HEK293 (cell line): ENCODE measurements around the gene KLHL22.
"Not testable (repeated sequence)": the region's sequence is repeated elsewhere in the genome, so short reads cannot be mapped to it uniquely, and the experiment has no call there.

ENCODE experiments used
- CTCF ChIA-PET: fragments of 350-600 bp; formaldehyde crosslinking; extraction: SDS; loops from one replicate; lab custom pipeline; 2021; ENCODE audit warnings: antibody characterized with exemption; lab: Yijun Ruan, JAX
- POLR2A ChIA-PET: fragments of 300-600 bp; formaldehyde crosslinking; extraction: SDS; loops from one replicate; lab custom pipeline; 2020; ENCODE audit warnings: antibody characterized with exemption, inconsistent platforms; lab: Yijun Ruan, JAX
- H3K27ac ChIP-seq: fragments of 200-500 bp; sonication (Bioruptor generic); 2 replicates; pipeline ENCODE4 v1.5.1; 2014; ENCODE audit warnings: low read depth, low read length, control low read depth, inconsistent platforms; ENCODE audit errors: extremely low read depth
- H3K36me3 ChIP-seq, 2 experiments: fragments of 200-500 bp in 1 of 2; sonication (Bioruptor generic) in 1 of 2; 1 replicate in 1 of 2; 2 replicates in 1 of 2; pipeline ENCODE4 v1.5.1; 2014 to 2017; ENCODE audit warnings: inconsistent platforms in 2 of 2, low read length in 2 of 2; ENCODE audit not compliant: control insufficient read depth in 2 of 2, insufficient read depth in 1 of 2
- H3K4me1 ChIP-seq: fragments of 200-500 bp; sonication (Bioruptor generic); 2 replicates; pipeline ENCODE4 v1.5.1; 2014; ENCODE audit warnings: mild to moderate bottlenecking, low read length, inconsistent platforms; ENCODE audit not compliant: control insufficient read depth, insufficient read depth
- H3K4me3 ChIP-seq: 2 replicates; pipeline ENCODE4 v1.5.1; 2011; ENCODE audit warnings: low read depth, mild to moderate bottlenecking, control low read depth, low read length, moderate library complexity
- H3K9me3 ChIP-seq: fragments of 200-500 bp; sonication (Bioruptor generic); 2 replicates; pipeline ENCODE4 v1.5.1; 2014; ENCODE audit warnings: low read depth, low read length, inconsistent platforms; ENCODE audit not compliant: control insufficient read depth, insufficient read depth
- GFI1B ChIP-seq: fragments of 450-650 bp; formaldehyde crosslinking; IDR thresholded peaks from 2 replicates; pipeline ENCODE4 v1.5.1; 2016; ENCODE audit warnings: missing biosample characterization, missing genetic modification characterization
- GLI4 ChIP-seq: fragments of 450-650 bp; formaldehyde crosslinking; IDR thresholded peaks from 2 replicates; pipeline ENCODE4 v1.5.1; 2016; ENCODE audit warnings: missing biosample characterization, missing genetic modification characterization
- GLIS1 ChIP-seq: fragments of 450-650 bp; formaldehyde crosslinking; IDR thresholded peaks from 2 replicates; pipeline ENCODE4 v1.5.1; 2016; ENCODE audit warnings: missing biosample characterization, missing genetic modification characterization
- IKZF3 ChIP-seq: fragments of 450-650 bp; IDR thresholded peaks from 2 replicates; pipeline ENCODE4 v1.5.0; 2018; ENCODE audit warnings: missing biosample characterization, mild to moderate bottlenecking, missing genetic modification characterization, moderate library complexity
- KLF1 ChIP-seq: fragments of 450-650 bp; formaldehyde crosslinking; IDR thresholded peaks from 2 replicates; pipeline ENCODE4 v1.5.1; 2016; ENCODE audit warnings: missing biosample characterization, missing genetic modification characterization
- OSR2 ChIP-seq: fragments of 450-650 bp; formaldehyde crosslinking; IDR thresholded peaks from 2 replicates; pipeline ENCODE4 v1.5.1; 2016; ENCODE audit warnings: missing biosample characterization, missing genetic modification characterization
- SP7 ChIP-seq: fragments of 450-650 bp; formaldehyde crosslinking; IDR thresholded peaks from 2 replicates; pipeline ENCODE4 v1.5.1; 2016; ENCODE audit warnings: missing biosample characterization, missing genetic modification characterization
- ZBTB17 ChIP-seq: fragments of 450-650 bp; formaldehyde crosslinking; IDR thresholded peaks from 2 replicates; pipeline ENCODE4 v1.5.1; 2016; ENCODE audit warnings: missing biosample characterization, missing genetic modification characterization
- ZBTB20 ChIP-seq: fragments of 450-650 bp; formaldehyde crosslinking; IDR thresholded peaks from 2 replicates; pipeline ENCODE4 v1.5.1; 2016; ENCODE audit warnings: missing biosample characterization, missing genetic modification characterization
- ZFP3 ChIP-seq: fragments of 450-650 bp; formaldehyde crosslinking; IDR thresholded peaks from 2 replicates; pipeline ENCODE4 v1.5.1; 2016; ENCODE audit warnings: low read depth, missing biosample characterization, missing genetic modification characterization
- ZFP69B ChIP-seq: fragments of 450-650 bp; formaldehyde crosslinking; IDR thresholded peaks from 2 replicates; pipeline ENCODE4 v1.5.1; 2016; ENCODE audit warnings: missing biosample characterization, missing genetic modification characterization
- ZNF146 ChIP-seq: fragments of 450-650 bp; formaldehyde crosslinking; IDR thresholded peaks from 2 replicates; pipeline ENCODE4 v1.5.1; 2016; ENCODE audit warnings: missing biosample characterization, missing genetic modification characterization
- ZNF2 ChIP-seq: fragments of 450-650 bp; formaldehyde crosslinking; IDR thresholded peaks from 2 replicates; pipeline ENCODE4 v1.5.1; 2016; ENCODE audit warnings: missing biosample characterization, missing genetic modification characterization
- ZNF211 ChIP-seq: fragments of 450-650 bp; formaldehyde crosslinking; IDR thresholded peaks from 2 replicates; pipeline ENCODE4 v1.5.1; 2016; ENCODE audit warnings: low read depth, missing biosample characterization, missing genetic modification characterization
- ZNF266 ChIP-seq: fragments of 450-650 bp; formaldehyde crosslinking; IDR thresholded peaks from 2 replicates; pipeline ENCODE4 v1.5.1; 2016; ENCODE audit warnings: missing biosample characterization, missing genetic modification characterization, low read depth
- ZNF292 ChIP-seq: fragments of 450-650 bp; formaldehyde crosslinking; IDR thresholded peaks from 2 replicates; pipeline ENCODE4 v1.5.1; 2016; ENCODE audit warnings: low read depth, missing biosample characterization, missing genetic modification characterization, borderline replicate concordance
- ZNF354C ChIP-seq: fragments of 450-650 bp; formaldehyde crosslinking; IDR thresholded peaks from 2 replicates; pipeline ENCODE4 v1.5.1; 2016; ENCODE audit warnings: missing biosample characterization, missing genetic modification characterization, low read depth, borderline replicate concordance
- ZNF394 ChIP-seq: fragments of 450-650 bp; formaldehyde crosslinking; IDR thresholded peaks from 2 replicates; pipeline ENCODE4 v1.5.1; 2016; ENCODE audit warnings: missing biosample characterization, missing genetic modification characterization, mild to moderate bottlenecking, moderate library complexity, borderline replicate concordance
- ZNF48 ChIP-seq: fragments of 450-650 bp; formaldehyde crosslinking; IDR thresholded peaks from 2 replicates; pipeline ENCODE4 v1.5.1; 2016; ENCODE audit warnings: missing biosample characterization, missing genetic modification characterization
- ZNF555 ChIP-seq: fragments of 450-650 bp; formaldehyde crosslinking; conservative IDR thresholded peaks from 2 replicates; pipeline ENCODE4 v1.5.1; 2017; ENCODE audit warnings: missing biosample characterization, mild to moderate bottlenecking, missing genetic modification characterization, inconsistent platforms
- ZNF596 ChIP-seq: fragments of 450-650 bp; IDR thresholded peaks from 2 replicates; pipeline ENCODE4 v1.5.0; 2018; ENCODE audit warnings: missing biosample characterization, mild to moderate bottlenecking, missing genetic modification characterization, moderate library complexity
- ZNF629 ChIP-seq: fragments of 450-650 bp; formaldehyde crosslinking; IDR thresholded peaks from 2 replicates; pipeline ENCODE4 v1.5.1; 2017; ENCODE audit warnings: missing biosample characterization, missing genetic modification characterization
- ZNF768 ChIP-seq: fragments of 450-650 bp; formaldehyde crosslinking; IDR thresholded peaks from 2 replicates; pipeline ENCODE4 v1.5.1; 2018; ENCODE audit warnings: missing biosample characterization, mild to moderate bottlenecking, missing genetic modification characterization
- ZNF791 ChIP-seq: fragments of 450-650 bp; formaldehyde crosslinking; IDR thresholded peaks from 2 replicates; pipeline ENCODE4 v1.5.1; 2016; ENCODE audit warnings: missing biosample characterization, missing genetic modification characterization
- TF ChIP-seq, protein P1 (sequence below): fragments of 450-650 bp; formaldehyde crosslinking; IDR thresholded peaks from 2 replicates; pipeline ENCODE4 v1.5.1; 2016; ENCODE audit warnings: missing biosample characterization, missing genetic modification characterization
- TF ChIP-seq, protein P2 (sequence below): fragments of 450-650 bp; formaldehyde crosslinking; IDR thresholded peaks from 2 replicates; pipeline ENCODE4 v1.5.1; 2016; ENCODE audit warnings: missing biosample characterization, missing genetic modification characterization
- TF ChIP-seq, protein P3 (sequence below): fragments of 450-650 bp; formaldehyde crosslinking; IDR thresholded peaks from 2 replicates; pipeline ENCODE4 v1.5.1; 2016; ENCODE audit warnings: missing biosample characterization, missing genetic modification characterization
- TF ChIP-seq, protein P4 (sequence below): IDR thresholded peaks from 2 replicates; pipeline ENCODE4 v1.6.1; 2011; ENCODE audit warnings: mild to moderate bottlenecking, low read depth, low read length, borderline replicate concordance
- TF ChIP-seq, protein P5 (sequence below): fragments of 450-650 bp; formaldehyde crosslinking; IDR thresholded peaks from 2 replicates; pipeline ENCODE4 v1.5.1; 2017; ENCODE audit warnings: missing biosample characterization, missing genetic modification characterization

KLHL22 gene

DNA sequence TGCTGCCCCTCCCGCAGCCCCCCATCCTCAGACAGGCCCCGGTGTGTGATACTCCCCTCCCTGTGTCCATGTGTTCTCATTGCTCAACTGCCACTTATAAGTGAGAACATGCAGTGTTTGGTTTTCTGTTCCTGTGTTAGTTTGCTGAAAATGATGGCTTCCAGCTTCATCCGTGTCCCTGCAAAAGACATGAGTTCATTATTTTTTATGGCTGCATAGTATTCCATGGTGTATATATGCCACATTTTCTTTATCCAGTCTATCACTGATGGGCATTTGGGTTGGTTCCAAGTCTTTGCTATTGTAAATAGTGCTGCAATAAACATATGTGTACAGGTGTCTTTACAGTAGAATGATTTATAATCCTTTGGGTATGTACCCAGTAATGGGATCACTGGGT lies 80.4 kb downstream of the KLHL22 start:
- TF ChIP-seq ZNF146 (tag by site-specific recombination) = peak; percentile 86
- CTCF ChIA-PET = interaction anchor here (0.6 kb wide), 1 partner anchor 1467 kb away, joined by 3 read pairs; no protein-coding TSS in a partner anchor
- H3K4me1 ChIP-seq, H3K27ac ChIP-seq, POLR2A ChIA-PET, H3K36me3 ChIP-seq, H3K9me3 ChIP-seq, H3K4me3 ChIP-seq: not testable (repeated sequence)

DNA sequence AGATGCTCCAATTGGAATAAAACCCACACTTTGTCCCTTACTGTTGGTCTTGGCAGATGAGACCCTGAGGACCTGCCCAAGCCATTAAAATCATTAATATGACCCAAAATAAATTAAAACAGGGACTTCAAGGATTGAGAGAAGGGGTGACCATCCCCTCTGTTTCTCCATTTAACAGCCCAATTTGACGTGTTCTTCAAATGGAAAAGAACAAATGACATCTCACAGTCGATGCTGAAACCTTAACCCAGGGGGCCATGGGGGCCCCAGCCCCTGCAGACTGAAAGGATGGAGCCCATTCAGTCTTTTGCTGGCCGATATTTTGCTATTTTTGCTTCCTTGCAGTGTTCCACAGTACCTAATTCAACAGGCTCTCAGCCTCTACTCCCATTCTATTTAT lies 81.1 kb downstream of the KLHL22 start:
- ChIA-PET CTCF (no interaction called here), POLR2A (no interaction called here)
- Histone ChIP-seq H3K27ac (no peak overlapping the region), H3K36me3 (no peaks in the 10 kb centered on the region; a peak in 1 of 3 replicates), H3K4me3 (no peak overlapping the region), H3K4me1 (no peaks in the 10 kb centered on the region), H3K9me3 (no peaks in the 10 kb centered on the region)
- TF ChIP-seq ZNF211 (tag by site-specific recombination) (no peak), KLF1 (tag by site-specific recombination) (no peak), ZNF266 (tag by site-specific recombination) (no peak), ZNF791 (tag by site-specific recombination) (no peak), ZNF394 (tag by site-specific recombination) (no peak), IKZF3 (tag by site-specific recombination) (no peak), ZNF292 (no peak), ZNF354C (tag by site-specific recombination) (no peak), GFI1B (no peak), ZFP3 (no peak), ZNF629 (tag by site-specific recombination) (no peak), GLI4 (tag by site-specific recombination) (no peak), ZNF48 (no peak), ZBTB20 (tag by site-specific recombination) (no peak), ZNF596 (no peak), GLIS1 (no peak)
- TF ChIP-seq, protein P1, sequence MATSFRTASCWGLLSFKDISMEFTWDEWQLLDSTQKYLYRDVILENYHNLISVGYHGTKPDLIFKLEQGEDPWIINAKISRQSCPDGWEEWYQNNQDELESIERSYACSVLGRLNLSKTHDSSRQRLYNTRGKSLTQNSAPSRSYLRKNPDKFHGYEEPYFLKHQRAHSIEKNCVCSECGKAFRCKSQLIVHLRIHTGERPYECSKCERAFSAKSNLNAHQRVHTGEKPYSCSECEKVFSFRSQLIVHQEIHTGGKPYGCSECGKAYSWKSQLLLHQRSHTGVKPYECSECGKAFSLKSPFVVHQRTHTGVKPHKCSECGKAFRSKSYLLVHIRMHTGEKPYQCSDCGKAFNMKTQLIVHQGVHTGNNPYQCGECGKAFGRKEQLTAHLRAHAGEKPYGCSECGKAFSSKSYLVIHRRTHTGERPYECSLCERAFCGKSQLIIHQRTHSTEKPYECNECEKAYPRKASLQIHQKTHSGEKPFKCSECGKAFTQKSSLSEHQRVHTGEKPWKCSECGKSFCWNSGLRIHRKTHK (tag by site-specific recombination) = no peak
- TF ChIP-seq, protein P2, sequence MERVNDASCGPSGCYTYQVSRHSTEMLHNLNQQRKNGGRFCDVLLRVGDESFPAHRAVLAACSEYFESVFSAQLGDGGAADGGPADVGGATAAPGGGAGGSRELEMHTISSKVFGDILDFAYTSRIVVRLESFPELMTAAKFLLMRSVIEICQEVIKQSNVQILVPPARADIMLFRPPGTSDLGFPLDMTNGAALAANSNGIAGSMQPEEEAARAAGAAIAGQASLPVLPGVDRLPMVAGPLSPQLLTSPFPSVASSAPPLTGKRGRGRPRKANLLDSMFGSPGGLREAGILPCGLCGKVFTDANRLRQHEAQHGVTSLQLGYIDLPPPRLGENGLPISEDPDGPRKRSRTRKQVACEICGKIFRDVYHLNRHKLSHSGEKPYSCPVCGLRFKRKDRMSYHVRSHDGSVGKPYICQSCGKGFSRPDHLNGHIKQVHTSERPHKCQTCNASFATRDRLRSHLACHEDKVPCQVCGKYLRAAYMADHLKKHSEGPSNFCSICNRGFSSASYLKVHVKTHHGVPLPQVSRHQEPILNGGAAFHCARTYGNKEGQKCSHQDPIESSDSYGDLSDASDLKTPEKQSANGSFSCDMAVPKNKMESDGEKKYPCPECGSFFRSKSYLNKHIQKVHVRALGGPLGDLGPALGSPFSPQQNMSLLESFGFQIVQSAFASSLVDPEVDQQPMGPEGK (tag by site-specific recombination) = no peak
- TF ChIP-seq, protein P3, sequence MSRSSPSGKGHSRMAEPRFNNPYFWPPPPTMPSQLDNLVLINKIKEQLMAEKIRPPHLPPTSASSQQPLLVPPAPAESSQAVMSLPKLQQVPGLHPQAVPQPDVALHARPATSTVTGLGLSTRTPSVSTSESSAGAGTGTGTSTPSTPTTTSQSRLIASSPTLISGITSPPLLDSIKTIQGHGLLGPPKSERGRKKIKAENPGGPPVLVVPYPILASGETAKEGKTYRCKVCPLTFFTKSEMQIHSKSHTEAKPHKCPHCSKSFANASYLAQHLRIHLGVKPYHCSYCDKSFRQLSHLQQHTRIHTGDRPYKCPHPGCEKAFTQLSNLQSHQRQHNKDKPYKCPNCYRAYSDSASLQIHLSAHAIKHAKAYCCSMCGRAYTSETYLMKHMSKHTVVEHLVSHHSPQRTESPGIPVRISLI (tag by site-specific recombination) = no peak

DNA sequence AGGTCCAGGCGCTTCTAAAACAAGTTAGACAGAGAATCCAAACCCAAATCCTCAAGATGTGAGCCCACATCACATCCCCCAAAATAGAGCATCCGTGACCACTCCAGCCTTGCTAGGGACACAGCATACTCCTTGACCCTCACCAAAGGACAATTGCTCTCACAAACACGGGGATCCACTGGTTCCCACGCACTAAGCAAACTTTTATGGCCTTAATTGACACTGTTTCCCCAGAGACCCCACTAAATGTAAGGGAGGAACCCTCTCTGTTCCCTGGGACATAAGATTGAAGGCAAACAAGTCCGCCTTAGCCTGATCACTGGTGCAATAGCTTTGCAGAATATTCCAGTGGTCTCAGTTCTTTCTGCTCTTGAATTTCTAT lies 81.5 kb downstream of the KLHL22 start:
- Histone ChIP-seq H3K4me1 (no peaks in the 10 kb centered on the region), H3K36me3 (no peaks in the 10 kb centered on the region; a peak in 1 of 3 replicates), H3K9me3 (no peaks in the 10 kb centered on the region), H3K4me3 (no peak overlapping the region), H3K27ac (no peak overlapping the region)
- ChIA-PET POLR2A (no interaction called here), CTCF (no interaction called here)
- TF ChIP-seq ZNF2 (no peak), ZBTB17 (no peak), ZFP69B (tag by site-specific recombination) (no peak), ZNF768 (tag by site-specific recombination) (no peak), OSR2 (tag by site-specific recombination) (no peak), ZNF555 (tag by site-specific recombination) (no peak), SP7 (tag by site-specific recombination) (no peak)
- TF ChIP-seq, protein P4, sequence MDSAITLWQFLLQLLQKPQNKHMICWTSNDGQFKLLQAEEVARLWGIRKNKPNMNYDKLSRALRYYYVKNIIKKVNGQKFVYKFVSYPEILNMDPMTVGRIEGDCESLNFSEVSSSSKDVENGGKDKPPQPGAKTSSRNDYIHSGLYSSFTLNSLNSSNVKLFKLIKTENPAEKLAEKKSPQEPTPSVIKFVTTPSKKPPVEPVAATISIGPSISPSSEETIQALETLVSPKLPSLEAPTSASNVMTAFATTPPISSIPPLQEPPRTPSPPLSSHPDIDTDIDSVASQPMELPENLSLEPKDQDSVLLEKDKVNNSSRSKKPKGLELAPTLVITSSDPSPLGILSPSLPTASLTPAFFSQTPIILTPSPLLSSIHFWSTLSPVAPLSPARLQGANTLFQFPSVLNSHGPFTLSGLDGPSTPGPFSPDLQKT = no peak
- TF ChIP-seq, protein P5, sequence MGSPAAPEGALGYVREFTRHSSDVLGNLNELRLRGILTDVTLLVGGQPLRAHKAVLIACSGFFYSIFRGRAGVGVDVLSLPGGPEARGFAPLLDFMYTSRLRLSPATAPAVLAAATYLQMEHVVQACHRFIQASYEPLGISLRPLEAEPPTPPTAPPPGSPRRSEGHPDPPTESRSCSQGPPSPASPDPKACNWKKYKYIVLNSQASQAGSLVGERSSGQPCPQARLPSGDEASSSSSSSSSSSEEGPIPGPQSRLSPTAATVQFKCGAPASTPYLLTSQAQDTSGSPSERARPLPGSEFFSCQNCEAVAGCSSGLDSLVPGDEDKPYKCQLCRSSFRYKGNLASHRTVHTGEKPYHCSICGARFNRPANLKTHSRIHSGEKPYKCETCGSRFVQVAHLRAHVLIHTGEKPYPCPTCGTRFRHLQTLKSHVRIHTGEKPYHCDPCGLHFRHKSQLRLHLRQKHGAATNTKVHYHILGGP (tag by site-specific recombination) = no peak
